ENCODE results near the gene NCAPH2.

Gene NCAPH2

GRCh38 chr22:50474710-50475651 is 33.0 kb upstream of the NCAPH2 start, which contains the start of gene SBF1:
Gene SBF1 (minus strand): TSS chr22:50475035. CDS start chr22:50474840, 195 bp downstream.
- peak; percentile 90 for DNase-seq

- no peak for DNase-seq
These were observed 32.4 kb upstream of the NCAPH2 start for GRCh38 chr22:50475652-50476002.

- DNase-seq, result no peak
These were observed 31.2 kb upstream of the NCAPH2 start for GRCh38 chr22:50476868-50477267.

GRCh38 chr22:50477923-50478322 is 30.1 kb upstream of the NCAPH2 start:
- no peak for DNase-seq

- DNase-seq, result no peak
These were observed 28.3 kb upstream of the NCAPH2 start for GRCh38 chr22:50479721-50480120.

- DNase-seq, result no peak
These were observed 27.0 kb upstream of the NCAPH2 start for GRCh38 chr22:50481045-50481439.

- DNase-seq, result peak; percentile 84
These were observed 26.5 kb upstream of the NCAPH2 start, which contains the start of gene ADM2 for GRCh38 chr22:50481440-50482106. Gene ADM2 (plus strand): TSS chr22:50481543. CDS start chr22:50481848, 305 bp downstream.

- no peak for DNase-seq
These were observed 25.6 kb upstream of the NCAPH2 start for GRCh38 chr22:50482107-50483074.

- no peak for DNase-seq
These were observed 24.9 kb upstream of the NCAPH2 start for GRCh38 chr22:50483106-50483505.

- no peak for DNase-seq
These were observed 24.5 kb upstream of the NCAPH2 start for GRCh38 chr22:50483556-50483955.

- no peak for DNase-seq
These were observed 23.8 kb upstream of the NCAPH2 start for GRCh38 chr22:50483977-50484853.

- DNase-seq, result no peak
These were observed 22.5 kb upstream of the NCAPH2 start for GRCh38 chr22:50485221-50486131.

- no peak for DNase-seq
These were observed 21.3 kb upstream of the NCAPH2 start, which contains the start of gene MIOX for GRCh38 chr22:50486561-50487289. Gene MIOX (plus strand): TSS chr22:50486859. CDS start chr22:50486898, 39 bp downstream.

GRCh38 chr22:50487290-50488005 is 20.6 kb upstream of the NCAPH2 start:
- no peak for DNase-seq

GRCh38 chr22:50488006-50488677 is 19.9 kb upstream of the NCAPH2 start:
- no peak for DNase-seq

GRCh38 chr22:50488886-50489285 is 19.1 kb upstream of the NCAPH2 start:
- no peak for DNase-seq

GRCh38 chr22:50489363-50490243 is 18.4 kb upstream of the NCAPH2 start:
- no peak for DNase-seq
